HL-60/S4 treated with retinoic acid at 250 ng/mL for 4 days and 3 days (cell line): Measurements from ENCODE around the gene WNT5B.
"Not testable (repeated sequence)": the region's sequence is repeated elsewhere in the genome, so short reads cannot be mapped to it uniquely, and the experiment has no call there.

ENCODE experiments used
- in situ Hi-C: fragments of 300-500 bp; cut with MboI; formaldehyde crosslinking; loops from 2 replicates; pipeline ENCODE4 v1.7.0; 2022; ENCODE audit warnings: low sequenced_read_pairs

WNT5B gene

GRCh38 chr12:1670358-1671268, 41.6 kb downstream of the WNT5B start:
- in situ Hi-C loops: no loop called here

- in situ Hi-C loops: no loop called here
Observed at GRCh38 chr12:1676043-1676442, 47.0 kb downstream of the WNT5B start.

- in situ Hi-C loops: no loop called here
Observed at GRCh38 chr12:1680804-1681492, 51.9 kb downstream of the WNT5B start.

GRCh38 chr12:1681493-1681807, 52.4 kb downstream of the WNT5B start:
- in situ Hi-C loops: no loop called here

GRCh38 chr12:1688086-1688710, 59.2 kb downstream of the WNT5B start:
- in situ Hi-C loops: no loop called here

GRCh38 chr12:1690578-1691122, 61.6 kb downstream of the WNT5B start, which contains the start of gene ADIPOR2:
TSS of gene ADIPOR2 (plus strand) at chr12:1691070. CDS start at chr12:1754344, 63,274 bp downstream.
- in situ Hi-C loops: no loop called here

GRCh38 chr12:1691123-1692007, 62.3 kb downstream of the WNT5B start:
- in situ Hi-C loops: no loop called here

GRCh38 chr12:1692226-1692625, 63.2 kb downstream of the WNT5B start:
- in situ Hi-C loops: no loop called here

GRCh38 chr12:1692895-1693610, 64.0 kb downstream of the WNT5B start:
- in situ Hi-C loops: no loop called here

- in situ Hi-C loops: not testable (repeated sequence)
Observed at GRCh38 chr12:1695097-1695496, 66.1 kb downstream of the WNT5B start.

GRCh38 chr12:1695886-1696670, 67.0 kb downstream of the WNT5B start:
- in situ Hi-C loops: no loop called here

GRCh38 chr12:1696800-1697199, 67.8 kb downstream of the WNT5B start:
- in situ Hi-C loops: no loop called here
